Keratinocyte (primary cell): Measurements from ENCODE around the gene GPR137. TPM values are rescaled to one million over a fixed set of nuclear protein-coding genes. Genes with fewer than 3 reads are reported as not detected.

Experiments used
- DNase-seq: peaks from one replicate; pipeline ENCODE4 v3.0.0-alpha.2; 2011; ENCODE audit warnings: low read depth, missing footprints, low spot score
- FAIRE-seq: peaks from 2 replicates; lab custom pipeline; 2011; peaks lifted over from hg19 to GRCh38; lab: Jason Lieb, UNC
- H2AFZ ChIP-seq: 2 replicates; pipeline ENCODE4 v1.6.0; 2012; ENCODE audit warnings: low read length, control low read depth, inconsistent platforms; ENCODE audit not compliant: control insufficient read depth
- H3K27ac ChIP-seq: 2 replicates; pipeline ENCODE4 v1.5.1; 2011; ENCODE audit warnings: low read length; ENCODE audit not compliant: control insufficient read depth, insufficient read depth
- H3K27me3 ChIP-seq: 3 replicates; pipeline ENCODE4 v1.6.0; 2011; ENCODE audit warnings: low read length; ENCODE audit not compliant: control insufficient read depth, insufficient read depth; ENCODE audit errors: extremely low read depth
- H3K36me3 ChIP-seq, 2 experiments: 2 replicates in 1 of 2; 3 replicates in 1 of 2; pipeline ENCODE4 v1.5.1; 2011; ENCODE audit warnings: low read length in 2 of 2, mild to moderate bottlenecking in 1 of 2; ENCODE audit not compliant: control insufficient read depth in 2 of 2, insufficient read depth in 2 of 2; ENCODE audit errors: extremely low read depth in 1 of 2
- H3K4me1 ChIP-seq: 3 replicates; pipeline ENCODE4 v1.5.1; 2011; ENCODE audit warnings: low read length; ENCODE audit not compliant: control insufficient read depth, insufficient read depth; ENCODE audit errors: extremely low read depth
- H3K4me2 ChIP-seq: 3 replicates; pipeline ENCODE4 v1.6.0; 2011; ENCODE audit warnings: low read depth, low read length; ENCODE audit not compliant: control insufficient read depth, insufficient read depth; ENCODE audit errors: extremely low read depth
- H3K4me3 ChIP-seq, 3 experiments: fragments of 200-600 bp in 1 of 3; sonication (generic) in 1 of 3; 2 replicates in 2 of 3; 3 replicates in 1 of 3; pipeline ENCODE4 v1.5.1; 2011 to 2016; ENCODE audit warnings: low read length in 3 of 3, mild to moderate bottlenecking in 3 of 3, control low read depth in 2 of 3, inconsistent platforms in 1 of 3, low read depth in 1 of 3, mixed read lengths in 1 of 3, mixed run types in 1 of 3, moderate library complexity in 1 of 3; ENCODE audit not compliant: control insufficient read depth in 2 of 3, insufficient read depth in 2 of 3; ENCODE audit errors: extremely low read depth in 1 of 3
- H3K79me2 ChIP-seq: 2 replicates; pipeline ENCODE4 v1.6.0; 2012; ENCODE audit warnings: low read length; ENCODE audit not compliant: control insufficient read depth, insufficient read depth
- H3K9ac ChIP-seq: 3 replicates; pipeline ENCODE4 v1.6.0; 2011; ENCODE audit warnings: low read length; ENCODE audit not compliant: control insufficient read depth, insufficient read depth; ENCODE audit errors: extremely low read depth
- H3K9me1 ChIP-seq: 3 replicates; pipeline ENCODE4 v1.6.0; 2011; ENCODE audit warnings: low read length; ENCODE audit not compliant: control insufficient read depth, insufficient read depth; ENCODE audit errors: extremely low read depth
- H3K9me3 ChIP-seq: 2 replicates; pipeline ENCODE4 v1.5.1; 2012; ENCODE audit warnings: low read depth, low read length; ENCODE audit not compliant: control insufficient read depth
- H4K20me1 ChIP-seq: 3 replicates; pipeline ENCODE4 v1.6.0; 2011; ENCODE audit warnings: low read length; ENCODE audit not compliant: control insufficient read depth, insufficient read depth; ENCODE audit errors: extremely low read depth
- CTCF ChIP-seq, 3 experiments: IDR thresholded peaks in 1 of 3; conservative IDR thresholded peaks in 1 of 3; optimal IDR thresholded peaks in 1 of 3; 2 replicates in 2 of 3; 3 replicates in 1 of 3; pipeline versions ENCODE3 to v1.5.1; 2011; ENCODE audit warnings: low read length in 3 of 3, mild to moderate bottlenecking in 3 of 3, moderate library complexity in 2 of 3, control low read depth in 1 of 3, inconsistent platforms in 1 of 3; ENCODE audit not compliant: insufficient read depth in 2 of 3; ENCODE audit errors: extremely low read depth in 1 of 3
- EZH2 ChIP-seq: IDR thresholded peaks from one replicate; pipeline ENCODE4 v1.6.1; 2012; ENCODE audit warnings: inconsistent platforms, mild to moderate bottlenecking, low read length, moderate library complexity
- dilution Hi-C: fragments of 300-500 bp; cut with MboI; formaldehyde crosslinking; loops from one replicate; pipeline ENCODE4 v1.7.0; 2020; ENCODE audit warnings: low sequenced_read_pairs; ENCODE audit not compliant: extremely low pct_ligation_motif_present
- polyA plus RNA-seq, 5 experiments: library from polyadenylated mRNA; depleted of rRNA in 3 of 5; stranded (reverse) in 3 of 5; stranded (forward) in 1 of 5; unstranded in 1 of 5; fragments of >200 nt; gene quantifications; 1 replicate in 1 of 5; 2 replicates in 3 of 5; 3 replicates in 1 of 5; pipeline versions ENCODE4 v1.2.1 to v1.2.3, GENCODE V29; 2011 to 2012; ENCODE audit warnings: missing spikeins in 2 of 5, low read depth in 1 of 5, low replicate concordance in 1 of 5

The GPR137 gene
- polyA plus RNA-seq, 1 donor (not counting 4 experiments of a cell fraction or from before 2014, with no cell fraction given), result 6.6 TPM

GRCh38 chr11:64264371-64264852 lies 21.2 kb upstream of the GPR137 start:
- Histone ChIP-seq H4K20me1 (no peaks in the 10 kb centered on the region), H3K9me1 (peaks cover 2% of the 10 kb centered on the region), H3K4me3 (no peak overlapping the region), H2AFZ (no peak overlapping the region), H3K27me3 (no peaks in the 10 kb centered on the region), H3K27ac (no peak overlapping the region), H3K9ac (no peak overlapping the region), H3K9me3 (no peaks in the 10 kb centered on the region), H3K36me3 (peaks cover 41 to 70% of the 10 kb centered on the region in 2 experiments), H3K79me2 (peaks cover 2% of the 10 kb centered on the region), H3K4me2 (no peak overlapping the region), H3K4me1 (peaks cover 45% of the 10 kb centered on the region)
- FAIRE-seq (no peak), DNase-seq (no peak)
- dilution Hi-C loops, result no loop called here
- TF ChIP-seq EZH2 (no peak), CTCF (optimal IDR thresholded peaks at IDR 0.05 in 1 of 3, IDR thresholded peaks at IDR 0.05 in 1 of 3, conservative IDR thresholded peaks at IDR 0.05 in 1 of 3; ENCODE audit: extremely low read depth in 1 of 3, insufficient read depth in 2 of 3, low read length in 3 of 3) (no peak)

GRCh38 chr11:64265176-64266160 lies 20.2 kb upstream of the GPR137 start:
- H3K27ac ChIP-seq, result no peak overlapping the region

More at GRCh38 chr11:64265176-64266160, 20.2 kb upstream of the GPR137 start:
- H3K9ac ChIP-seq, result no peak overlapping the region
- no peak for DNase-seq
- H2AFZ ChIP-seq, result no peak overlapping the region
- H3K36me3 ChIP-seq, result peaks cover 35 to 62% of the 10 kb centered on the region in 2 experiments
- no peaks in the 10 kb centered on the region for H4K20me1 ChIP-seq
- H3K4me3 ChIP-seq, result no peak overlapping the region
- FAIRE-seq, result no peak
- no peak overlapping the region for H3K4me2 ChIP-seq
- dilution Hi-C loops, result no loop called here
- H3K9me3 ChIP-seq, result no peaks in the 10 kb centered on the region
- no peaks in the 10 kb centered on the region for H3K79me2 ChIP-seq
- H3K4me1 ChIP-seq, result peaks cover 53% of the 10 kb centered on the region
- H3K27me3 ChIP-seq, result no peaks in the 10 kb centered on the region
- TF ChIP-seq EZH2, result no peak
- H3K9me1 ChIP-seq, result no peaks in the 10 kb centered on the region
